IPS DF 19.7 (cell line): ENCODE data around the gene SLC36A1.

Experiments
- DNase-seq: peaks from one replicate; pipeline ENCODE4 v3.0.0-alpha.2; 2013; ENCODE audit warnings: low read depth, low spot score

The SLC36A1 gene

DNA sequence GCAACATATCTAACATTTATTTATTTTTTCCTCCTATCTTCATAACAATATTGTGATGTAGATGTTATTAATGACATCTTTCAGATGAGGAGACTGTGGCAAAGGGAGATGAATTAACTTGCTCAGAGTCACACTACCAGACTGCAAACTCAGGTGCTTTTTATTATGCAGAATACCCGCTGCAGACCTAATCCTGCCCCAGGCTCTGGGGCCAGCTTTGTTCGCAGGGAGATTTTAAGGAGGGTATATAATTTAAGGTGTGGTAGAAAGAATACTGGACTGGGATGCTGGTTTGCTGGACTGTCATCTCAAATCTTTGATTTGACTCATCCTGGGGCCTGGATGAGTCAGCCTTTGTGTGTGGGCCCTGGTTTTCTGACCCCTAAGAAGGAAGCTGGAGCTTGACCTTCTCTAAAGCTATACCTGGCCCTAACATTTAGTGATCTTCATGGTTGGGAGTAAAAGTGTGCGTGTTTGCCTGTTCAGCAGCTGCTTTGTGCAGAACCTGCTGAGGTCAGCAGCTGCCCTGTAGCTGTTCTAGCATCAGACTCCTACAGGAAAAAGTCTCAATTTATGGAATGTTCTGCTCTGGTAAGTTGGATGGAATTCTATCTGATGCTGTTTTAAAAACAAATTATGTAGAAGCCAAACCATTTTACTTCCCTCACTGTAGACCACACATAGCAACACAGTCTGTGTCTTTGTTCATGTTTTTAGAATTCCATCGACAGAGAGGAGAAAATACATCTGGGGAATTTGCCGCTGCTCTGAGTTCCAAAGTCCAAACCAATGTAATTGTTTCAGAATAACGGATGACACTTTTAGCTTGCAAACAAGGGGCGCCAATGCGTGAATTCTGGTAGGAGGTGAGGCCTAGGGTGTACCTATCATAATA lies 4.5 kb downstream of the SLC36A1 start:
- DNase-seq, result no peak

DNA sequence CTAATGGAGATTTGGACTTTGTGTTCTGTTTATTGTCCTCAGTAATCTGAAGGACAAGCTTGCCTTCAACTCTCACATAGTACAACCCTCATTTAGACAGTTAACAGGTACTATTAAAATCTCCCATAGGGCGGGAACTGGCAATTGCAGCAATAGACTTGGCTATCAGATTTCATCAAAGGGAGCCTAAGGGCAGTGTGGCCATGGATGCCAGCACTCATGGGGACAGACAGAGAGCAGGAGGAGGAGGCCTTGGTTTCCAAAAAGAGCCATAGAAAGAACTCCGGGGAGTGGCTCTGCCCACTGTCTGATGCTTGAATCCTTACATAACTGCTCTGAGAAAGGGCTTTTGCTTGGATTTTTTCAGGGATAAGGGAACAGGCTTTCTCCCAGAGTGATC lies 6.8 kb downstream of the SLC36A1 start:
- DNase-seq, result no peak

DNA sequence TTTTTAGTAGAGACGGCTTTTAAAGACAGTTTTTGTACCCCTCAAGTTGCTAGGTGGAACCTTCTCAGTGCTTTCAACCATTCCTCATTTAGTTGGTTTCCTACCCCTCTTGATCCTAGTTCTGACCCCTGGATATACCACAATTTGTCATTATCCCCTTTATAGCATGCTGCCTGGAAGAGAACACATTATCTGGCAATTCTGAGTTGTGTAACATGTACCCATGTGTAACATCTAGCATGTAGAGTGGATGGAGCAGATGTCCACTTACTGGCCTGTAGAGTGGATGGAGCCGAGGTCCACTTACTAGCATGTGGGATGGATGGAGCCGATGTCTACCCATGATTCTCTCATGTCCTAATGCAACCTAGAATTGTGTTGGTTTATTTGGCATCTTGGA lies 7.5 kb downstream of the SLC36A1 start:
- DNase-seq, result no peak

DNA sequence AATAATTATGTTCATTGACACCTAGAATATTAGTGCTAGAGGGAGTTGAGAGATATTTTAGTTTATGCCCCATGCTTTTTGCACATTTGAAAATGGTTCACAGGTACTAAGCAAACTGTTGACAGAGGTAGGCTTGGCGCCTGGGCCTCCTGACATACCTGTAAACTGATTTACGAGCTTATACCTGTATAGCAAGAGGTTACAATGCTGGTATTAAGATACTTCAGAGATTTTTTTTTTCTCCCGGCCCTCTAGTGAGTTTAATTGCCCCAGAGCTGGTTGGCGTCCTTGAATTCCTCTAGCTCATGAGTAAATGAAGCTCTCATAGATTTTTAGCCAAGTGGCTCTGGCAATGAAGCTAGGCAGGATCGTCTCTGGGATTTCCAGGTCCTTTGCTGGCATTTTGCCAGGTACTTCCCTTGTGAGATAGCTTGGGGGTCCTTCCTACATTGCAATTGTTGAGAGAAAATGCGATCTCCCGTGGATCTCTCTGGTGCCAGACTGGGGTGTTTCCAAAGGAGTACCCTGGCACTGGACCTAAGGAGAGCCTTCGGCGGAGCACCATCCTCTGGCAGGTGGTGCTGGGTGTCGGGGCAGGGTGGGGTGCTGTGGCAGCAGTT lies 9.0 kb downstream of the SLC36A1 start:
- DNase-seq, result no peak

DNA sequence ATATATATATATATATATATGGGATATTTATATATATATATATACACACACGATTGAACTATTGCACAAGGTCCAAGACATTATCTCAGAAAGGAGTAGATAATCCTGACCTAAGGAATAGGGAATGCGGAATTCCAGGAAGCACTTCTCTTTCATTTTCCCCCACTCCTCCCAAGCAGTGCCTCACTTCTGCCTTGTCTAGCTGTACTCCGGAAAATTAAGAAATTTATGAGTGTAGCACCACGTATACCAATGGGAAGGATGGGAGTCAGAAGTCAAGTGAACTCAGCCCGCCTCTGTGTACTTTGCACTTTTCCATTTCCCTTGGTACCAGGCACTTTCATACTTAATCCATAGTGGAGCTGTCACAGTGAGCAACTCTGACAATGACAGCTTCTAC lies 10.9 kb downstream of the SLC36A1 start:
- DNase-seq, result no peak

DNA sequence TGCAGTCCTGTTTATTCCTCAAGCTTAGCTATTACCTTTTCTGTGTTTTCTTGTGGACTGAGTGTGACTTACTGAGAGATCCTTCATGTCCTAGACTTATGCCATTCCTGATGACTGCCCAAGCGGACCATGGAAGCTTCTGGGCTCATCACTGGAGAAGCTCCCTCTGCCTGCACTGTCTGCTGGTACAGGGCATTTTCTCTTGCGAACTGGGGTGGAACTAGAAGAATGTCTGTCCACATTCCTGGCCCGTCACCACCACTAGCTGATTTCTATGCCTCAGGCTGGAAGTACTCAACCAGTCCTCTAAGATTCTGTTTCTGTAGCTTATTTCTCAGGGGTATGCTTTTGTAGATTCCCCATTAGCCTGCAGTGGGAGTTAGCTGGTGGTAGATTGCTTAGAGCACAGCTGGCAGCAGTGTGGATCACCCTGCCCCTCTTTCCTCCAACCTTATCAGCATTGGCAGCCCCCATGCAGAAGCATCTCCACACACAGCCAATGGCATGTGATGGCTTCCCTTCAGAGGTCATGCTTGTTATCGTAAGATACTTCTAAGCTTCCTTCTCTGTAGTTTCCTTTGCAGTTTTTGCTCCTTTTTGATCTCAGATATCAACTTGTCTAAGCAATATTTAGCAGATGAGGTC lies 12.4 kb downstream of the SLC36A1 start:
- no peak for DNase-seq

DNA sequence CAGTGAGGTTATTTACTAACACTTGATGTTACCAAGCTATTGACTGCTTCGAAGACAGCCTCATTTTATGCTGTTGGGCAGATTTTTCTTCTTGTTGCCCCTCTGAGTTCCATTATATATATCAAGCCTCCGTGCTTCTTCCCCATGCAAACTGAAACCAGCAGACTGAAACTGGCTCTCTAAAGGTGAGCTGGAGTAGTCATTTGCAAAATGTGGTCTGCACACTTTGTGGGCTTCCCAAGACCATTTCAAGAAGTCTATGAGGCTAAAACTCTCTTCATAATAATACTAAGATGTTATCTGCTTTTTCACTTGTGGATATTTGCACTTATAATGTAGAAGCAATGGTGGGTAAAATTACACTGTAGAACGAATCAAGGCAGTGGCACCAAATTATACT lies 13.9 kb downstream of the SLC36A1 start:
- no peak for DNase-seq

DNA sequence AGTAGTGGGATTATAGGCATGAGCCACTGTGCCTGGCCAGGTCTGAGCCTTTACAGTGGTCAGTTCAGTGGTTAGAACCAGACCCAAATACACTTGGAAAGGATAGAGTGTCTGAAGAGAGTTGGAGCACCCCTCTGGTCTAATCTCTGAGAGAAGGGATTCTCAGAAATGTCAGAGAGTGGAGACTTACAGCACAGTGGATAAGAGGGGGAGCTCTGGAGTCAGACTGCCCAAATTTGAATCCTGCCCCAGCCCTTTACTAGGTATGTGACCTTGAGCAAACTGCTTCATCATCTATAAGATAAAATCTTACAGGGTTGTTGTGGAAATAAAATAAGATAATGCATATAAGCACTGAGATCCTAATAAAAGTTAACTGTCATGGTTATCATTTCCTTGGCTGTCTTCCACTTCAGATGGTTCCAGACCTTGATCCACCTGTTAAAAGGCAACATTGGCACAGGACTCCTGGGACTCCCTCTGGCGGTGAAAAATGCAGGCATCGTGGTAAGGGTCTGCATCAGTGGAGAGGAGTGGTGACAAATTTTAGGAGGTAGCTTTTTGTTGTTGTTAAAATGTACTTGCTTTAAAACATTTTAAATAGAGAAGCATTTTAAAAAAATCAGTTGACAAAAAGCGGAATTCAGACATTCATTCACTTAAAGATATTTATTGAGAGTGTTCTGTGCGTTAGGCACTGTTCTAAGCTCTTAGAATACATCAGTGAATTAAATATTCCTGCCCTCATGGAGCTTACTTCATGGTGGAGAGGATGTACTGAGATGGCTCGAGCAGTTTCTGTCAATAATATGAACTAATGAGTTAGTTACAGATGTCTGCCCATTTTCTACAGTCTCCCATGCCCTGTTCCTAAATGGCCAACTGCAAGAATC lies 16.0 kb downstream of the SLC36A1 start:
- DNase-seq, result no peak

DNA sequence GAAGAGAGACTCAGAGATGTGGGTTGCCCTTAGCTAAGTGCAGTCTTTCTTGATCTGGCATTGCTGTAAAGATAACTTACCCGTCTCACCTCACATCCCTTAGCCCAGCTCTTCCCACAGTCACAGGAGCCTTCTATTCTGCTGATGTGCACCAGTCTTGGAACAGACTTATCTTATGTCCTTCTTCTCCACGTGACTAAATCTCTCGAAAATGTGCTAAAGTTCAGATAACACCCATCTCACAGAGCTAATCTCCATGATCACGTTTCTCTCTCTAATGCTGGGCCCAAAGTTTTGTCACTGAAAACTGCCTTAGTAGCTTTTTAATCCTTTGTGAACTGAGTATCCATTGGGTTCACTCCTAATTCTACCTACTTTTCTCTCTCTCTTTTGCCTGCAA lies 16.7 kb downstream of the SLC36A1 start:
- no peak for DNase-seq

DNA sequence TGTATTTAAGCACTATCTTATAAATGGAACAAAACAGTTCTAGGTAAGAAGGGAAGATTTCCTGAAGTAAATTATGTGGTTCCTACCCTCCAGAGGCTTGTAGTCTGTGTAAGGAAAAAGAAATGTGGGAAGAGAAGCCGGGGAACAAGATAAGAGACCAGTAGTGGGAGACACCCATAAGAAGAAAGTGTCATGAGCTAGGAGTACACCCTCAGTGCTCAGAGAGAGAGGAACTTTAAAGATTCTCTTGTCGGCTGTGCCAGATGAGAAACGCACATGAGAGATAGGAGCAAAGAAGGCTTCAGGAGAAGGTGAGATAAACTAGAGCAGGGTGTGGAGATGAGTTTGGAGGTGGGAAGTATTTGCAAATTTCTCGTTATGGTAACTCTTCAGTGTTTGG lies 18.1 kb downstream of the SLC36A1 start:
- DNase-seq, result no peak

DNA sequence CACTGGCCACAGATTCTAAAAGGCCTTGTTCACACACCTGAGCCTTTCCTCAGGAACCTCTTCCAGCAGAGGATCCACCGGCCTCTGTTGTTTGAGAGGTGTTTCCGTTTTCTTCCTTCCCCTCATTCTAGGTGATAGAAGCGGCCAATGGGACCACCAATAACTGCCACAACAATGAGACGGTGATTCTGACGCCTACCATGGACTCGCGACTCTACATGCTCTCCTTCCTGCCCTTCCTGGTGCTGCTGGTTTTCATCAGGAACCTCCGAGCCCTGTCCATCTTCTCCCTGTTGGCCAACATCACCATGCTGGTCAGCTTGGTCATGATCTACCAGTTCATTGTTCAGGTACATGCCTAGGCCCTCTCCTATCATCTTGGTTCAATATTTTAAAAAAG lies 20.2 kb downstream of the SLC36A1 start:
- DNase-seq, result no peak

DNA sequence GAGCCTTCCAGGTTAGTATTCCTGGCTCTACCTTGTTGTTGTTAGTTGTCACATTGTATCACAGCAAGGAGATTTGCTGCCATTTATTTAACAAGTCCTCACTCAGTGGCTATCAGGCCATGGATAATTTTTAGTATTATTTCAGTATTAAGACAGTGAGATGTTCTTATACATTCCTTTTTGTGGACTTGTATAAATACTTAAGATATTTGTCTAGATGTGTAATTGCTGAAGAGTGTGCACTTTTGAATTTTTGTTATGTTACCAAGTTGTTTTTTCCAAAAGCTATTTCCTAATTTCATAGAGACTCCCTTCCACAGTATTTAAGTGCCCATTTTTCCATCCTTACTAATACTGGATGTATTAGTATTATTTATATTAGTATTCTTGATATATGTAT lies 22.0 kb downstream of the SLC36A1 start:
- no peak for DNase-seq

DNA sequence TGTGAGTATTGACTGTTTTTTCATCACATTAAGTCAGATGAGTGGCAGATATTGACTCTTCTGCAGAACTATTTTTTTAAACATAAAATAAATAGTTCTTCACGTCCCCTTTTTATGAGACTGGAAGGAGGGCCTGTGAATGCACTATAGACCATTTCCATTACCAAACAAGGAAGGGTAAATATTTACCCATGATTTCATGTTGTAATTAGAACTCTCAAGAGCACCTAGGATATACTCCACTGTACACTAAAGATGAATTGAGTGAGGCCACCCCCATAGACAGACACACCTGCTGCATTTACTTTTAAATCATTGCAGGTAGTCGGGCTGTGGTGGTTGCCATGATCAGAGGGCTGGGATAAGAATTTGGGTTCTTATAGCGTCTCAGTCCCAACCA lies 22.6 kb downstream of the SLC36A1 start:
- DNase-seq, result no peak

DNA sequence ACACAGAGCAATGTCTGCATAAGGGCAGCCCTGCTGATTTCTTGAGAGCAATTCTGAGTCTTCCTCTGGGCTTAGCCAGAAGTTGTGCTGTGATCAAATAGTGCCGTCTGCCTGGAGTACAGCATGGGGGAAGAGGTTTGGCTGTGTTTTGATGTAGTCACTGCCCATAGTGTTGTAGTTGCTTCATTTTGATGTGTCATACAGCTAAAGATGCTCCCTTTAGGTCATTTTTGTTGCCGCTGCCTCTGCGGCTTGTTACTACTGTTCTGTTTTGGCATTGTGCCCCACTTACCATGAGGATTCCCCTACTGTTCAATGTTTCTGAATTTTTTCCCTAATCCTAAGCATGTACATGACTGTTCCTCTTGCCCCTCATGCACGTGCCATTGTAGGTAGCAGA lies 23.0 kb downstream of the SLC36A1 start:
- DNase-seq, result no peak

DNA sequence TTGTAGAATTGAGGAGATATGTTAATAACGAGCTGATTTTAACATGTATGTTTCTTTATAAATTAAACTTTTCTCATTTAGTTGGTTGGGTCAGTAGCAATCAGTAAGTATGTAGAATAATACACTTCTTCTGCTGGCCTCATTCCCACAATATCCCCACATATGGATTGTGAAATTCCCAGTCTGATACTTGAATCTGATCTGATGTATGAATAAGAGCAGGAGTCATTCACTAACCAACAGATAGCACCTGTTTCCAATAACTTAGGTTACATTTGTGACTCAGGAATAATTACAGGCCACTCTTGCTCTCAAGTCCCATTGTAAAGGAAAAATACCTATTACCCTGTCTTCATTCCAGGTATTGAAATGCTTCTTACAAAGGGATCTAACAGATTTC lies 23.9 kb downstream of the SLC36A1 start:
- no peak for DNase-seq

DNA sequence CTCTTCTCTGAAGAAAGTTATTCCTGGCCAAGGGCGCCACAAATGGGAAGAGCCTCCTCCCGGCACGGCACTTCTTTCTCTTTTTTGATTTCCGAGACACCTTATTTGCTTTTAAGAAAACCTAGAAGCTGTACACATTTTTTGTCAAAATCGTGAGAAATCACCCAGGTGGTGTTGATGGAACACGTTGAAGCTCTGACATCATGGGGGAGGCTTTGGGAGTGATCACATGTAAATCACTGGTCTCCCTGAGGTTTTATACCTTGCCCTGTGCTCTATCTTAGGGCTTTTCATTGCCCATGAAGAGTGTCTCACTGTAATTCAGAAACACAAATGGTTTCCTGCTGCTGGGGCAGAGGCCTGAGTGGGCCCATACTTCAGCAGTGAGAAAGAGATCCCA lies 27.4 kb downstream of the SLC36A1 start:
- no peak for DNase-seq

DNA sequence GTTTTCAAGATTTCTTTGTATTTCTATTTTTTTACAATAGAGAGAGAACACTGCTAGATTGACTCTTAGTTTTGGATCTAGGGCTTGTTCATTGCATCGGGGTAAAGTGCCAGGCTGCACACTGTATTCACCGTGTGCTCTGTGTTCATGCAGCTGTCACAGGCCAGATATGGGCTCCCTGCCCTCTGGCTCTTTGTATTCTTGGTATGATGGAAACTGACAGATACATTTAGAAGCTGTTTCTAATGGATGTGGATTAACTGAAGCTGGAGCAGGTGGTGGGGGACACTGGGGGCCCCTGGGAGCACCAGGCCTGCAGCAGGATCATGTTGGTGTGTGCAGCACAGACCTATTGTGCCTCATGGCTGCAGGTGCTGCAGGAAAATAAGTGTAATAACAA lies 28.0 kb downstream of the SLC36A1 start:
- no peak for DNase-seq

DNA sequence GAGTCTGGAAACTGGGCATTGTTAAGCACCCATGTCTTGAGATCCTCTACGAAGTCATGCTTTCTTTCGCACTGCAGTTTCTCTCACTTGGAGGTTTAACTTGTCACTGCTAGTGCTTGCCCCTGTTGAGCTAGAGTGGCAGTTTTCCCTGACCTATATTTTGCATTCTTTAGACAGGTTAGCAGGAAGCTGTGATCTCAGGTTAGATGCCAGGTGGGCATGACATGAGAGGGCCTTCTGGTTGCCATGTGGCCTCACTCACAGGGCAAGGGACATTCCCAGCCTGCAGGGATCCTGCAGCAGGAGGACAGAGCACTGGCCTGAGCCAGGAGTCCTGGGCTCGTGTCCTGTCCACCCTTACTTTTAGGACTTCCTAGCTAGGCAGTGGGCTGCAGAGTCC lies 28.6 kb downstream of the SLC36A1 start:
- DNase-seq, result no peak

DNA sequence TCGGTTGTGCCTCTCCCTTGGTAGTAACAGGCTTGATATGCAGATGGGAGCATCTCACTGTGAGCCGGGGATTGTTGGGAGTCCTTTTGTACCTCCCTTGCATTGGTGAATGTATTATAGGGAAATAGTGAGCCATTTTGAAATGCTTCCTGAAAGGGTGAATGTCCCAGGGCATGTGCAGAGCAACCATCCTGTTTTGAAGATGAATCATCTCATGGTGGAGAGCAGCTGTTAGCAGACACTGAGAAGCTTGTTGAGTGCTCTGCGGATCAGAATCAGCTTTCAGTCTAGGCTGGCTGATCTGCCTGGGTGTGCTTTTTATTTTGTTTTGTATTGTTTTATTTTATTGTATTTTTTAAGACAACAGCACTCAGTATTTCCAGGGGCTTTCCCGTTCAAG lies 29.7 kb downstream of the SLC36A1 start:
- no peak for DNase-seq

DNA sequence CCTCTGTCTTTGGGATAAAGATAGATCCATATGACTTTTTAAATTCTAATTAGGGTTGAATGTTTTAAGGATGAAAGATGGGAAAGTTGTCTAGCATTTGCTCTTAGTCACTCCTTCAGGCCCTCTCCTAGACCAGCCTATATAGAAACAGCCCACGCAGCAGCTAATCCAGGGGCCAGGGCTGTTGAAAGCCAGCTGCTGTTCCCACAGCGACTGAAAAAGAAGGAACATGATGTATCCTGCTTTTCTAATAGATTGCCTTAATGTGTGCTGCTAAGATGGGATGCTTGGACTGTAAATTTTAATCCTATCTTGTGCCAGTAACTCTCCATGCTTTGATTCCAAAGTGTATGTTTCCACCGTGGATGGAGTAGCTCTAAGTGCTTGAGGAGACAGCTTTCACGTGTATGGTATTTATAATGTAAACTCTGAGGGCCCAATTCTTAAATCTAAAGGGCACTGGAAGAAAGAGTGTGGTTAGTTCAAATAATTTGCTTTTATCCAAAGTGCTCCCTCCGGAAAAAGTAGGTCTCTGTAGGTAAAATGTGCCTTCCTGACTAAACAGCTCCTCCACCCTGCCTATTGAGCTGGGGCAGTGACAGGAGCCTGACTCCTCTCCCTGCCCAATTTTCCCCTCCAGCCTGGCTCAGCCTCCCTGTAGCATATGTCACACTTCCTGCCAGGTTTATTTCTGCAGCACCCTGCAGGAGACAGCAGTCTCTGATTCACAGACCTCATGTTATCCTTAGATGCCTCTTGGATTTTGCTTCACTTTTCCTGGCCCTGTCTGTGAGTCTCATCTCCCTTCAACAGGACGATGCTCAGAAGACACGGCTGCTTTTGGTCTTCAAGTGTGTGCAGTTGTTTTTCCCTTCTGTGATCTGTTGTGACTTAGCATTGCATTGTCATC lies 33.2 kb downstream of the SLC36A1 start:
- no peak for DNase-seq

DNA sequence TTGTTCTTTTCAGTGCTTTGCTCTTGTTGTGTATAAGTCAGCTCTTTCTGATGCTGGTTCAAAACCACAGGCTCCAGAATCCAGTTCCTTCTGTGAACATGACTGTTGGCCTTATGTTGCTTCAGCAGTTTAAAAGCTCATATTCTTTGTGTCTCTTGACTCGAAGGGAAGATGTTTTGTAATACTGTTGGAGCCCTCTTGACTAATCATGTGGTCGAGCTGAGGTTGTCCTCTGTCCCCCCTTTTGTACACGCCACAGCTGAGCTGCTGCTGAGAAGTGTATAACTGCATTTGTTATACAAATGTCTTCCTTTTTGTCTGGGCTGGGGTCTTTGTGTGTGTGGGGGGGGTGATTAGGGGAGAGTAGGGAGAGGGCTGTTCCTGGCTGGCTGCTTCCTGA lies 35.8 kb downstream of the SLC36A1 start:
- no peak for DNase-seq
